Measurements from ENCODE around the gene EOLA2.
"Not testable (repeated sequence)": the region's sequence is repeated elsewhere in the genome, so short reads cannot be mapped to it uniquely, and the experiment has no call there.

Gene EOLA2

DNA sequence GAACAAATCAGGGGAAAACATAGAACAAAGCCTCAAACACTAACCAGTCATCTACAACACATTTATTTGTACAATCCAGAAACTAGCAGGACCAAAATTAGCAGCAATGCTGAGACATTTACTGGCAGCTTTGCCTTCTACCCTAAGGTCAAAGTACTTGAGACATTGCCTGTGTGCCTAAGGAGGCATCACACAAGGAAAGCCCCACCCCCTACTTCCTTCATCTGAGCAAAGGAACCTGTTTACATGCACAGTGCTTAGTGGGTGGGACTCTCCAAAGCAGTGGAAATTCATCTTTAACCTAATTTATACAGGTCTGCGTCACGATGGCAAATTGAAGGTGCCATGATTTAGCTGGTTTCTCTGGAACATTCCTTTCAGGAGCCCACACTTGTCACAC lies 6.1 kb downstream of the EOLA2 start:
- DNase-seq: not testable (repeated sequence)

DNA sequence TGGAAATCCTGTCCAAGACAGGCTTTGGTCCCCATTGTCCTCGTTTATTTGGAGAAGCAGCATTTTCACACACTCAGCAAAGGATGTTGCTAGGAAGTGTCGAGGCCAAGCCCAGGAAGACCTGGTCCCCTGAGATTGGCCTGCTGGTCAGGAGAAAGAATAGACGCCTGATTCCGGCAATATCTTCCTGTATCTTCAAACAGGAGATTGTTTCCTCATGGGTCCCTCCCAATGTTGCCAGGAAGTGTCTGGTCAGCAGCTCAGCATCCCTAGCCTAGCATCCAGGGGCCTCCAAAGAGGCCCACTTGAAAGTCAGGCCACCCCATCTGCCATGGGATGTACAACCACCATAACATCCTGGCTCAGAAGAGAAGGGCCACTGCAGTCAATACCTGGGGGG lies 6.9 kb downstream of the EOLA2 start:
- not testable (repeated sequence) for DNase-seq

DNA sequence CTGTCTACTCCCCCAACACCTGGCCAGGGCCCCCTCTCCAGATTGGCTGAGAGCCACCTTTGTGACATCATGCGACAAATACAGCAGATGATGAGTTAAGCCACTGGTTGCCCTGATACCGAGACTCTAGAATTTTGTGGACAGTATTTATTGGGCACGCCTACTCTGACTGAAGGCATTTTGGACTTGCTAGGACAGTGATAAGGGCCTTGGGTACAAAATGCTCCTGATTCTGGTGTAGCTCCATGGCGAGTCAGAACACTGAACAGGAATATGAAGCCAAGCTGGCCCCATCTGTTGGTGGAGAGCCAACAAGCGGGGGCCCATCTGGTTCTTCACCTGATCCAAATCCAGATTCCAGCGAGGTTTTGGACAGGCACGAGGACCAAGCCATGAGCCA lies 8.9 kb downstream of the EOLA2 start, which contains the start of gene HSFX4:
Gene HSFX4, plus strand, starts transcription at position 174 of the 400 bp plus-strand sequence. Its CDS starts 72 bp downstream, at position 246.
- DNase-seq: not testable (repeated sequence)

DNA sequence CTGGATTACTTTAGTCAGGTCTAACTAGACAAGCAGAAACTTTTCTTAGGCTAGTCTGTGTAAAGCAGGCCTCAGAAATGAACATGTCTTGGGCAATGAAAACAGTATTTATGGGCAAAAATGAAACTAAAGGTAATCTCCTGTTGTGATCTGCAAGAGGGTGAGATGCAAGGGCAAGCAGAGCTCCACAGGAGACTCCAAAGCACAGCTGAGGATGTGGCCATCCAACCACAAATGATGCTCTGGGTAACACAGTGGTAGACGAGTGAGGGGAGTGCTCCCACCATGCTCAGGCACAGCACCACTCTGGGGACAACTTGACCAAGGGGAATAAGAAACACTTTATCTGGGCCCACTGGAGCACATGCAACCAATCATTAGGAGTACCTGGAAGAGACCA lies 9.7 kb downstream of the EOLA2 start:
- DNase-seq: not testable (repeated sequence)

DNA sequence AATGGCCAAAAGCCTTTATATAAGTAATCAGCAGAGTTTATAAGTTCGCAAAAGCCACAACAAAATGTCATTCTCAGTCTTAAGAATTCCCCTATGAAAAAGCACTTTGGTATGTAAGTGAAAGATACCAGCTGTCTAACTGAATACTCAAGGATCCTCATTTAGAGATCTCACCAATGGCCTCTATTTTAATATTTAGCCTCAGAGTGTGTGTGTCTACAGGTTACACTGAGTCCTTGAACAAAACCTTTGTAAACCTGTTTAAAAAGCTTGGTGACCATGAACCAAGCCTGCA lies 10.4 kb downstream of the EOLA2 start:
- DNase-seq: not testable (repeated sequence)

DNA sequence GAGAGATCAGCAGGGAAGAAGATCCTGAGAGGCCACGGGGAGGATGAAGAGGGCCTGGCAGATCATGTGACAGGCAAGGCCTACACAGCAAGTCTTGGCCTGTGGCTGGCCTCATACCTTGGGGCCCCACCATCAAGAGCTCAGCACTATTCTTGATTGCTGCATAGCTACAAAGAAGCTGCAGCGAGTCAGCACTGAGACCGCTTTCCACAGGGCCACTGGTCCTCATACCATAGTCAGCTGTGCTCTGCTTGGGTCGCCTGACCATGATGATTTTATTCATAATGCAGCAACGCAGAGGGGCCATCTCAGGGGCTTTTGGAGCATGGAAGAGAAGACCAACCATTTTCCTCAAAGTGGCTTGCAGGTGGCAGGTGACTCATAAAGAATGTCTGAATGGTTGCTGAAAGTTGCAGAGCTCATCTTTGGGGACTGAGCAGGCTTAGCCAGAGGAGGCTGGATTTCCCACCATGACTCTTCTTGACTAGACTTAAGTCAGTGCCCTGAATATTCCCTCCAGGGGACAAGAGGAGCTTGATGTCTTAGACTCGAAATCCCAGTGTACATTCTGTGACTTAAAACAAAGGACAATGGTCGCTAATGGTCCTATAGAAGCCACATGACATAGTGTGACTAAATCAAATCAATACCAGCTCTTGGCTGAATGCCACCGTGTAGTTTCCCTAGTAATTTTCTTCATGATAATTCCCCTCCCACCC lies 10.9 kb downstream of the EOLA2 start:
- not testable (repeated sequence) for DNase-seq

DNA sequence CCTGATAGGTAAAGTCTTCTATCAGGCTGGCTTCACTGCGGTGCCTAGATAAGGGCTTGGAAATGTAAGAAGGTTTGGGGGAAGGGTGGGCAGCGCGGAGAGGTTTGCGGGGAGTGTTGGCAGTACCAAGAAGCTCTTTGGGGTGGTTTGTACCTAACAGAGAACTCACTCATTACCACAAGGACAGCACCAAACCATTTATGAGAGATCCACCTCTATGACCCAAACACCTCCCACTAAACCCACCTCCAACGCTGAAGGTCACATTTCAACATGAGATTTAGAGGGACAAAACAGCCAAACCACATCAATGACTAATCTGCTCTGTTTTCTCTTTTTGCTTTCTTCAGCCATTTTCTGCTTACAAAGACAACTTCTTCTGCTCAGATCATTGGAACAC lies 13.9 kb downstream of the EOLA2 start:
- DNase-seq: not testable (repeated sequence)

DNA sequence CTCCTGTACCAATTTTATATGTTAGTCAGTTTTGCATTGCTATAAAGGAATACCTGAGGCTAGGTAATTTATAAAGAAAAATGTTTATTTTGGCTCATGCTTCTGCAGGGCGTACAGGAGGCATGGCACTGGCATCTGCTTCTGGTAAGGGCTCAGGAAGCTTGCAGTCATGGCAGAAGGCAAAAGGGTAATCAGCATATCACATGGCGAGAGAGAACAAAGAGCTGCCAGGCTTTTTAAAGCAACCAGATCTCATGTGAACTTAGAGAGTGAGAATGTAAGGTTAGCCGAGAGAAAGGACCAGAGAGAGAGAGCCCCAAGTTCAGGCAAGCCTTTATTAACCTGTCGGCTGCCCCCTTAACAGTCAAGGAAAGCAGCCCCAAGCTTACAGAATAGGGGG lies 14.5 kb downstream of the EOLA2 start:
- not testable (repeated sequence) for DNase-seq

DNA sequence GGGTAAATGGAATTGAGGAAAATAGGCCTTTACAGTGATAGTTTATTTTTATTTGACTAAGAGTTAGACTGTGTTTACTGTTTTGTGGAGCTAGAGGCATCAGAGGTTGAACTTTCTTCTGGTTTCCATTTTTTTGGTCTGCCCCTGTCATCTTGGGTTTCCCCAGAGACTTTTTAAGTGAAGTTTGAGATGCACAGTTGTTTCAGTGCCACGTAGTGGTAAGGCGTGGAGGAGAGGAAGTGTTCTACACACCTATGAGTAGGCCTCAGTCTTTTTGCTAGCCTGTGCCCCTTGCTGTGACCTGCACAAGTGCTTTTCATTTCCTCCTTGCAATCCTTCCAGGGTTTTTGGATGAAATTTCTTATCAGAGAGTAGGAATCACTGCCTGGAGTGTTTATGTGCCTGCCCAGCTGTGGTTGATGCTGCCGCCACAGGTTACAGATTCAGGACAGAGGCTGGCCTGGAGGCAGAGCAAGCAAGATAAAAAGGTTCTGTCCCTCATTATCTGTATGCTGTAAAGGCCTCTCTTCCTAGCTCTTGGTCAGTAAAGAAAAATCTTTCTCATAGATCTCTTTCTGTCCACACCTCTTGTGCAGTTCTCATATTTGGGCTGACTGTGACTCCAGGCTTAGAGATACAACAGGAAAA lies 21.4 kb downstream of the EOLA2 start:
- DNase-seq: no peak

DNA sequence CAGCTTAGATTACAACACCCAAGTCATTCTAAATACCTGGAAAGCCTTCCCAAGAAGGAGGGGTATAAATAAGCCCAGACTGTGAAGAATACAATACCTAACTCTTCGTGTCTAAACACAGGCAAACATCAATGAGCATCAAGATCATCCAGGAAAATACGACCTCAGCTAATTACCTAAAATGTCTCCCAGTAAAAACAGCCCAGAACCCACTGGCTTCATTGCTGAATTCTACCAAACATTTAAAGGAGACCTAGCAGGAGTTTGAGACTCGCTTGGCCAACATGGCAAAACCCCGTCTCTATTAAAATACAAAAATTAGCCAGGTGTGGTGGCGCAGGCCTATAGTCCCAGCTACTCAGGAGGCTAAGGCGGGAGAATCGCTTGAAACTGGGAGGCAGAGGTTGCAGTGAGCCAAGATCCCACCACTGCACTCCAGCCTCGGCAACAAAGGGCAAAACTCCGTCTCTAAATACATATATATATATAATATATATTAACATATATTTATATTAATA lies 28.1 kb downstream of the EOLA2 start:
- DNase-seq: no peak

DNA sequence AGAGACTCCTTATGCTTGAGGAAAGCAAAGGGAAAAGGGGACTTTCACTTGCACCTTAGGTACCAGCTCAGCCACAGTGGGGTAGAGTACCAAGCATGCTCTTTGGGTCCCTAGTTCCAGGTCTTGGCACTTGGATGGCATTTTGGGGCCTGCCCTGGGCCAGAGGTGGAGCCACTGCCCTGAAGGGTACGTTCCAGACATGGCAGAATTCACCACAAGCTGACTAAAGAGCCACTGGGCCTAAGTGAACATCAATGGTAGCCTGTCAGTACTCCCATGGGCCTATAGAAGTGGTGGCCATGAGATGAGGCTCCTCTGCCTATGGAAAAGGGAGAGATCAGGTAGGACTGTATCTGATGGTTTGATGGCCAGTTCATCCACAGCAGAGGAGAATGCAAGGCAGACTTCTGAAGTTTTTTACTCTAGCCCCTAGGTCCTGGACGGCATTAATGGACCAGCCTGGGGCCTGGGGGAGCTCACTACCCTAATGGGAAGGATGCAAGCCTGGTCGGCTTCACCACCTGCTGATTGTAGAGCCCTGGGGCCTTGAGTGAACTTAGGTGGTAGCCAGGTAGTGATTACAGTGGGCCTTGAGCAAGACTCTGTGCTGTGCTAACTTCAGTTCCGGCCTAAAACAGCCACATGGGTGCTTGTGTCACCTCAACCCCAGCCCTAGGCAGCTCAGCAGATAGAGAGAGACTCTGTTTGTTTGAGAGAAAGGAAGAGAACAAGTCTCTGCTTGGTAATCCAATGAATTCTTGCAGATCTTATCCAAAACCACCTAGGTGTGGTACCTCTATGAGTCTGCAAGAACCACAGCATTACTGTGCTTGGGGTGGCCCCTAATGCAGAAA lies 28.7 kb downstream of the EOLA2 start:
- no peak for DNase-seq

DNA sequence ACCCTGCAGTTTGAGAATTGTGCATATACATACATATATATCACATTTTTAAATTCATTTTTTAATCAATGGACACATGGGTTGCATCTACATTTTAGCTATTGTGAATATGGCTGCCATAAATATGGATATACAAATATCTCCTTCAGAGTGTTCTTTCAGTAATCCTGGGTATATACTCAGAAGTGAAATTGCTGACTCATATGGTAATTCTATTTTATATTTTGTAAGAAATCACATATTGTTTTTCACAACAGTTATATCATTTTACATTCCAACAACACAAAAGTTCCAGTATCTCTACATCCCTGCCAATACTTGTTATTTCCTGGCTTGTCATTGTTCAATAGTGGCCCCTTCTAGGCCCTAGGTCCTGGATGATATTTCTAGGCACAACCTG lies 29.6 kb downstream of the EOLA2 start:
- DNase-seq: no peak

DNA sequence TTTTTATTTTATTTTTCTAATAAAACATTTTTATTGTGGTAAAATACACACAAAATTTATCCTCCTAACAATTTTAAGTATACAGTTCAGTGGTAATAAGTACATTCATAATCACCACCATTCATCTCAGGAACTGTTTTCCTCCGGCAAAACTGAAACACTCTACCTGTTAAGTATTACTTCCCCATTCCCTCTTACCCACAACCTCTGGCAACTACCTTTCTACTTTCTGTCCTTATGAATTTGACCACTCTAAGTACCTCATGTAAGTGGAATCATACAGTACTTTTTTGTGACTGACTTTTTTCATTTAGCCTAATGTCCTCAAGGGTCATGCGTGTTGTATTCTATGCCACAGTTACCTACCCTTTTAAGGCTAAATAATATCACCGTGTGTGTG lies 30.0 kb downstream of the EOLA2 start:
- DNase-seq: no peak

DNA sequence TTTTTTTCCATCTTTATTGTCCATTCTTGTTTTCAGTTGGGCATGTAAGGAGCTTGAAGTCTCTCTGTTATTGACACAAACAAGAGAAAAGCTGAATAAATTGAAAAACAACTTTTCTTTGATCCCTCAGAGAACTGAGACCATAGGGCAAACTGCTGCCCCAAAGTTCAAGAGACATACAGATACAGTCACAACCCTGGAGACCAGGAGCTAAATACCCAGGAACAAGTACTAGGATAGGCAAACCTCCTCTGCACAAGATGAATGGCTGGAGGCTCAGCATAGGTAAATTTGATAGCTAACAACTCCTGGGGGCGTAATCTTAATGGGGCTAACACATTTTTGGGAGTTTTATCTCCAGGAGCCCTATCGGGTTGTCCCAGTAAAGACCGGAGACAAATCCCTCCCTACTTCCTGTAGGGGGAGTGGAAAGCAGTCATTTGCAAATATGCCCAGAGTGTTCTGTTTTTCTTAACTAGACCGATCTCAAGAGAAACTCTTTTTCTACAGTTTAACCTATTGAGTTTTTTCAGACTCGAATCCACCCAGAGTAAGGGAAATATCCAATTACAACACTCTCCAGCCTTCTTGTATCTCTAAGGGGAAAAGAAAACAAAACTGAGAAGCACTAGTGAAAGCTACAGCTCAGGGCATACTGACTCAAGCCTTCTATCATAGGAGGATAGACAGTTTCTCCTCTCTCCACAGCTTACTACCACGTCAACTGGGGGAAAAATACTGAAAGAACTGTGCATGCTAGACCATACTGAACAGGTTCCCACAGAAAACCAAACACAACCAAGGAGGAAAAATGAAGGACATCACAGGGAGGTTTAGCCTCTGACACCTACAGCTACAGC lies 34.2 kb downstream of the EOLA2 start:
- no peak for DNase-seq

DNA sequence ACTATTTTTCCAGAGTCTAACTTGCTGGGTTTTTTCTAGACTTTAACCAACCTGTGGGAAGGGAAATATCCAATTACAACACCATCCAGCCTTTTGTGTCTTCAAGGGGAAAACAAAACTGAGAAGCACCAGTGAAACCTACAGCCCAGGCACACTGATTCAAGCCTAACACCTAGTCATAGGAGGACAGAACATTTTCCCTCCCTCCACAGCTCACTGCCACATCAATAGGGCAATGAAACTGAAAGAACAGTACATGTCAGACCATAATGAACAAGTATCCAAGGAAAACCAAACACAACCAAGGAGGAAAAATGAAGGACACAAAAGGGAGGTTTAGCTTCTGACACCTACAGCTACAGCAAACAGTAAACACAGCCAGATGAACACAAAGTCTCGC lies 39.7 kb downstream of the EOLA2 start:
- DNase-seq: no peak

DNA sequence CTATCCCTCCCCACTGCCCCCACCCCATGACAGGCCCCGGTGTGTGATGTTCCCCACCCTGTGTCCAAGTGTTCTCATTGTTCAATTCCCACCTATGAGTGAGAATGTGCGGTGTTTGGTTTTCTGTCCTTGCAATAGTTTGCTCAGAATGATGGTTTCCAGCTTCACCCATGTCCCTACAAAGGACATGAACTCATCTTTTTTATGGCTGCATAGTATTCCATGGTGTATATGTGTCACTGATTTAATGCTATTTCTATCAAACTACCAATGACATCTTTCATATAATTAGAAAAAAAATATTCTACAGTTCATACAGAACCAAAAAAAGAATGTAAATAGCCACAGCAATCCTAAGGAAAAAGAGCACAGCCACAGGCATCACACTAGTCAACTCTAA lies 47.5 kb downstream of the EOLA2 start:
- not testable (repeated sequence) for DNase-seq

Data from GOT3 (cell line).